Endothelial cell of umbilical vein (primary cell): Measurements from ENCODE around the gene LHFPL2. TPM values are rescaled to one million over a fixed set of nuclear protein-coding genes. Genes with fewer than 3 reads are reported as not detected.

Source experiments
- BruUV-seq: library from RNA; stranded (reverse); fragments of 400-500 nt; replicated peaks from 2 replicates; lab custom pipeline; 2021; lab: Mats Ljungman, UMichigan
- CTCF ChIA-PET: fragments of 300-600, 350-600 bp; sonication (Branson Sonifier 250); formaldehyde crosslinking; loops from one replicate; lab custom pipeline; 2021; ENCODE audit warnings: antibody characterized with exemption, inconsistent platforms; lab: Charles Lee
- POLR2A ChIA-PET: fragments of 300-600, 350-600 bp; sonication (Branson Sonifier 250); formaldehyde crosslinking; loops from one replicate; lab custom pipeline; 2021; ENCODE audit warnings: antibody characterized with exemption, inconsistent platforms; lab: Charles Lee
- DNase-seq: peaks from one replicate; pipeline ENCODE4 v3.0.0-alpha.2; 2011; ENCODE audit warnings: low read depth, low spot score
- FAIRE-seq: peaks from 2 replicates; lab custom pipeline; 2011; peaks lifted over from hg19 to GRCh38; lab: Jason Lieb, UNC
- H2AFZ ChIP-seq: 2 replicates; pipeline ENCODE4 v1.6.0; 2012; ENCODE audit warnings: low read depth, low read length, control low read depth, inconsistent platforms
- H3K27ac ChIP-seq: 2 replicates; pipeline ENCODE4 v1.5.1; 2011; ENCODE audit warnings: low read depth, mild to moderate bottlenecking, control low read depth, low read length, moderate library complexity; ENCODE audit not compliant: insufficient read depth
- H3K27me3 ChIP-seq, 2 experiments: 2 replicates each; pipeline versions ENCODE4 v1.6.0 to v1.6.1; 2011; ENCODE audit warnings: low read length in 2 of 2, mixed read lengths in 1 of 2; ENCODE audit not compliant: control insufficient read depth in 2 of 2, insufficient read depth in 2 of 2
- H3K36me3 ChIP-seq, 2 experiments: 2 replicates in 1 of 2; 3 replicates in 1 of 2; pipeline ENCODE4 v1.5.1; 2011; ENCODE audit warnings: low read length in 2 of 2, mild to moderate bottlenecking in 1 of 2, moderate library complexity in 1 of 2; ENCODE audit not compliant: control insufficient read depth in 2 of 2, insufficient read depth in 2 of 2; ENCODE audit errors: extremely low read depth in 1 of 2
- H3K4me1 ChIP-seq: 3 replicates; pipeline ENCODE4 v1.5.1; 2011; ENCODE audit warnings: mild to moderate bottlenecking, low read length; ENCODE audit not compliant: control insufficient read depth, insufficient read depth; ENCODE audit errors: extremely low read depth
- H3K4me2 ChIP-seq: 2 replicates; pipeline ENCODE4 v1.6.1; 2011; ENCODE audit warnings: low read length, control low read depth, mixed read lengths; ENCODE audit not compliant: insufficient read depth
- H3K4me3 ChIP-seq, 3 experiments: fragments of 200-600 bp in 1 of 3; sonication (generic), shearing (Covaris generic) in 1 of 3; replicated peaks in 1 of 3; 2 replicates each; pipeline ENCODE4 v1.5.1; 2011 to 2016; ENCODE audit warnings: control low read depth in 3 of 3, low read length in 3 of 3, mild to moderate bottlenecking in 2 of 3, inconsistent platforms in 1 of 3, low read depth in 1 of 3, moderate library complexity in 1 of 3; ENCODE audit not compliant: insufficient read depth in 1 of 3
- H3K79me2 ChIP-seq: 2 replicates; pipeline ENCODE4 v1.6.0; 2012; ENCODE audit warnings: low read length, inconsistent platforms; ENCODE audit not compliant: control insufficient read depth, insufficient read depth
- H3K9ac ChIP-seq: replicated peaks from 2 replicates; pipeline ENCODE3; 2011; ENCODE audit warnings: low read length, control low read depth; ENCODE audit not compliant: insufficient read depth; ENCODE audit errors: extremely low read depth
- H3K9me1 ChIP-seq: replicated peaks from 3 replicates; pipeline ENCODE4 v1.6.0; 2011; ENCODE audit warnings: mild to moderate bottlenecking, low read length; ENCODE audit not compliant: control insufficient read depth, insufficient read depth; ENCODE audit errors: extremely low read depth
- H3K9me3 ChIP-seq: replicated peaks from 2 replicates; pipeline ENCODE4 v1.5.1; 2012; ENCODE audit warnings: low read length, inconsistent platforms; ENCODE audit not compliant: control insufficient read depth, insufficient read depth
- H4K20me1 ChIP-seq: replicated peaks from 2 replicates; pipeline ENCODE3; 2011; ENCODE audit warnings: mild to moderate bottlenecking, low read length; ENCODE audit not compliant: control insufficient read depth, insufficient read depth; ENCODE audit errors: extremely low read depth
- CTCF ChIP-seq, 2 donors: IDR thresholded peaks; 1 replicate in 1 of 2; 2 replicates in 1 of 2; pipeline ENCODE4 v1.5.1; 2011; ENCODE audit warnings: low read length in 2 of 2, mild to moderate bottlenecking in 2 of 2, moderate library complexity in 2 of 2, control low read depth in 1 of 2, inconsistent platforms in 1 of 2, low read depth in 1 of 2; ENCODE audit not compliant: insufficient read depth in 1 of 2; ENCODE audit errors: extremely low read depth in 1 of 2
- EZH2 ChIP-seq: IDR thresholded peaks from 2 replicates; pipeline ENCODE4 v1.6.1; 2012; ENCODE audit warnings: borderline replicate concordance, low read depth, mild to moderate bottlenecking, moderate library complexity, low read length, inconsistent platforms; ENCODE audit not compliant: severe bottlenecking
- FOS ChIP-seq: IDR thresholded peaks from 2 replicates; pipeline ENCODE4 v1.6.1; 2011; ENCODE audit warnings: mild to moderate bottlenecking, low read length, moderate library complexity, borderline replicate concordance; ENCODE audit not compliant: insufficient read depth
- GATA2 ChIP-seq: IDR thresholded peaks from 2 replicates; pipeline ENCODE4 v1.7.0; 2011; ENCODE audit warnings: low read depth, mild to moderate bottlenecking, moderate library complexity, mixed read lengths, low read length; ENCODE audit not compliant: insufficient read length, insufficient read depth
- JUN ChIP-seq: IDR thresholded peaks from 2 replicates; pipeline ENCODE4 v1.6.1; 2011; ENCODE audit warnings: borderline replicate concordance, low read depth; ENCODE audit not compliant: insufficient read length, insufficient read depth
- MAX ChIP-seq: IDR thresholded peaks from 2 replicates; pipeline ENCODE4 v1.6.1; 2011; ENCODE audit not compliant: insufficient read depth, insufficient read length
- MYC ChIP-seq: IDR thresholded peaks from one replicate; pipeline ENCODE4 v1.6.1; 2011; ENCODE audit warnings: mild to moderate bottlenecking, low read depth, low read length
- POLR2A ChIP-seq: IDR thresholded peaks from 2 replicates; pipeline ENCODE4 v1.6.1; 2012; ENCODE audit warnings: low read depth, mild to moderate bottlenecking, control low read depth, low read length
- POLR2AphosphoS5 ChIP-seq: IDR thresholded peaks from 2 replicates; pipeline ENCODE4 v1.6.1; 2012; ENCODE audit warnings: low read depth, mild to moderate bottlenecking, control low read depth, low read length, moderate library complexity; ENCODE audit not compliant: insufficient read depth
- dilution Hi-C: fragments of 300-500 bp; cut with MboI; formaldehyde crosslinking; loops from one replicate; pipeline ENCODE4 v1.15.0; 2019; ENCODE audit warnings: low sequenced_read_pairs; ENCODE audit not compliant: extremely low pct_ligation_motif_present
- intact Hi-C: fragments of 100-400 bp; cut with micrococcal nuclease; formaldehyde crosslinking; loops from one replicate; pipeline ENCODE4 v1.10.0; 2022
- polyA plus RNA-seq, 4 experiments: library from polyadenylated mRNA; depleted of rRNA in 3 of 4; stranded (reverse) in 3 of 4; unstranded in 1 of 4; fragments of >200 nt; gene quantifications; 2 replicates each; pipeline versions ENCODE4 v1.2.1 to v1.2.3, GENCODE V29; 2011 to 2012; ENCODE audit warnings: missing spikeins in 1 of 4
- total RNA-seq: library from RNA; stranded (reverse); gene quantifications from 2 replicates; pipeline ENCODE4 v1.2.3, GENCODE V29; 2021

Gene LHFPL2
- total and polyA plus RNA-seq, 2 donors (not counting 3 experiments of a cell fraction or from before 2014, with no cell fraction given), result 9.6 to 36.3 TPM

- FAIRE-seq (no peak), DNase-seq (no peak)
- peaks cover 0 to 5% of the 10 kb centered on the region in 2 experiments for H3K36me3 ChIP-seq
- H3K4me2 ChIP-seq, result no peak overlapping the region
- H3K79me2 ChIP-seq, result peaks cover 8% of the 10 kb centered on the region
- no peaks in the 10 kb centered on the region for H3K9me1 ChIP-seq
- no peak overlapping the region for H3K4me3 ChIP-seq
- H3K4me1 ChIP-seq, result peaks cover 9% of the 10 kb centered on the region
- no peak overlapping the region for H3K27ac ChIP-seq
- H2AFZ ChIP-seq, result no peak overlapping the region
- BruUV-seq, result no TSS peak
- dilution Hi-C loops (no loop called here), intact Hi-C loops (no loop called here)
- no peaks in the 10 kb centered on the region for H4K20me1 ChIP-seq
- ChIA-PET CTCF (no interaction called here), POLR2A (no interaction called here)
- TF ChIP-seq MYC (no peak), CTCF (IDR thresholded peaks at IDR 0.05; ENCODE audit: extremely low read depth in 1 of 2, insufficient read depth in 1 of 2, low read depth in 1 of 2, low read length in 2 of 2) (no peak), POLR2AphosphoS5 (no peak), JUN (no peak), EZH2 (no peak), POLR2A (no peak), MAX (no peak), GATA2 (no peak), FOS (no peak)
- H3K9ac ChIP-seq, result no peak overlapping the region
- no peaks in the 10 kb centered on the region for H3K9me3 ChIP-seq
- H3K27me3 ChIP-seq, result no peaks in the 10 kb centered on the region
These were observed 86.6 kb downstream of the LHFPL2 start for GRCh38 chr5:78562001-78562400.
